WERI-Rb-1 (cell line): ENCODE measurements around the gene CD226.

Experiments used
- DNase-seq: peaks from one replicate; pipeline ENCODE4 v3.0.0-alpha.2; 2020
- H3K27ac ChIP-seq: fragments of 250-450 bp; sonication (Bioruptor Pico); 2 replicates; pipeline ENCODE4 v1.5.1; 2020; ENCODE audit warnings: mild to moderate bottlenecking, moderate library complexity
- H3K27me3 ChIP-seq: fragments of 250-450 bp; sonication (Bioruptor Pico); 2 replicates; pipeline ENCODE4 v1.5.1; 2021; ENCODE audit warnings: mild to moderate bottlenecking, low read depth, moderate library complexity; ENCODE audit not compliant: insufficient read depth, severe bottlenecking
- H3K36me3 ChIP-seq: fragments of 250-450 bp; sonication (Bioruptor Pico); 2 replicates; pipeline ENCODE4 v1.5.1; 2020; ENCODE audit warnings: mild to moderate bottlenecking, moderate library complexity
- H3K4me3 ChIP-seq: 2 replicates; pipeline ENCODE4 v1.5.1; 2011; ENCODE audit warnings: low read depth, mild to moderate bottlenecking, control low read depth, low read length
- H3K9me3 ChIP-seq: fragments of 250-450 bp; sonication (Bioruptor Pico); 2 replicates; pipeline ENCODE4 v1.5.1; 2021; ENCODE audit warnings: mild to moderate bottlenecking, moderate library complexity; ENCODE audit not compliant: severe bottlenecking
- TF ChIP-seq, protein P1 (sequence below): IDR thresholded peaks from 2 replicates; pipeline ENCODE4 v1.5.1; 2011; ENCODE audit warnings: low read depth, mild to moderate bottlenecking, control low read depth, inconsistent platforms, low read length

Gene CD226

GRCh38 chr18:69954719-69955480 lies 7.2 kb upstream of the CD226 start:
- H3K27me3 ChIP-seq, result no peaks in the 10 kb centered on the region
- DNase-seq, result no peak
- no peak overlapping the region for H3K27ac ChIP-seq
- H3K9me3 ChIP-seq, result no peaks in the 10 kb centered on the region
- no peak overlapping the region for H3K4me3 ChIP-seq
- TF ChIP-seq, protein P1, sequence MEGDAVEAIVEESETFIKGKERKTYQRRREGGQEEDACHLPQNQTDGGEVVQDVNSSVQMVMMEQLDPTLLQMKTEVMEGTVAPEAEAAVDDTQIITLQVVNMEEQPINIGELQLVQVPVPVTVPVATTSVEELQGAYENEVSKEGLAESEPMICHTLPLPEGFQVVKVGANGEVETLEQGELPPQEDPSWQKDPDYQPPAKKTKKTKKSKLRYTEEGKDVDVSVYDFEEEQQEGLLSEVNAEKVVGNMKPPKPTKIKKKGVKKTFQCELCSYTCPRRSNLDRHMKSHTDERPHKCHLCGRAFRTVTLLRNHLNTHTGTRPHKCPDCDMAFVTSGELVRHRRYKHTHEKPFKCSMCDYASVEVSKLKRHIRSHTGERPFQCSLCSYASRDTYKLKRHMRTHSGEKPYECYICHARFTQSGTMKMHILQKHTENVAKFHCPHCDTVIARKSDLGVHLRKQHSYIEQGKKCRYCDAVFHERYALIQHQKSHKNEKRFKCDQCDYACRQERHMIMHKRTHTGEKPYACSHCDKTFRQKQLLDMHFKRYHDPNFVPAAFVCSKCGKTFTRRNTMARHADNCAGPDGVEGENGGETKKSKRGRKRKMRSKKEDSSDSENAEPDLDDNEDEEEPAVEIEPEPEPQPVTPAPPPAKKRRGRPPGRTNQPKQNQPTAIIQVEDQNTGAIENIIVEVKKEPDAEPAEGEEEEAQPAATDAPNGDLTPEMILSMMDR, result no peak
- no peaks in the 10 kb centered on the region for H3K36me3 ChIP-seq

DNA sequence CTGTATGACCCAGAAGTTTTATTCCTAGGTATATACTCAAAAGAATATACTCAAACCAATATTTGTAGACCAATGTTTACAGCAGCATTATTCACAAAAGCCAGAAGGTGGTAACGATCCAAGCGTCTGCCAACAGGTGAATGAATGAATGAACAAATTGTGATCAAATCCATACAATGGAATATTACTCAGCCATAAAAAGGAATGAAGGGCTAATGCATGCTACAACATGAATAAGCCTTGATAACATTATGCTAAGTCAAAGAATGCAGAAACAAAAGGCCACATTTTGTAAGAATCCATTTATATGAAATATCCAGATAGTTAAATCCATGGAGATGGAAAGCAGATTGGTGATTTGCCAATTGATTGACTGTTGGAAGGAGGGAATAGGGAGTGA lies 5.5 kb upstream of the CD226 start:
- no peaks in the 10 kb centered on the region for H3K27me3 ChIP-seq
- H3K4me3 ChIP-seq, result no peak overlapping the region
- DNase-seq, result no peak
- no peaks in the 10 kb centered on the region for H3K36me3 ChIP-seq
- no peak overlapping the region for H3K27ac ChIP-seq
- H3K9me3 ChIP-seq, result no peaks in the 10 kb centered on the region
- TF ChIP-seq, protein P1, result no peak

DNA sequence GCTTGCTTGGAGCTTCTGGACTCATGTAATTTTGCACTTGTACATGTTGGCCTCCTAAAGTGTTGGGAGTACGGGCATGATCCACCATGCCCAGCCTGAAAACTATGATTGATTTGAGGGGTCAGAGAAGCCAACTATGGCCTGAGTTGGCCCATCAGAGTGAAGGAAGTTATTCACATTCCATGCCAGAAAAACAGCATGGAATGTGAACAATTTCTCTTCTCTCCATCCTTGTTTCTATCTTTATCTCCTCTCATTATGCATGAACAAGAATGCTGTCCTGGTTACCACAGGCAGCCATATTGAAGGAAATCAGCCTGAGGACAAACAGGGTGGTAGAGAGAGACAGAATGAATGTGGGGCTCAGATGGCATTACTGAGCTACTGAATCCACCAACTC lies 3.5 kb upstream of the CD226 start:
- Histone ChIP-seq H3K27ac (no peak overlapping the region), H3K36me3 (no peaks in the 10 kb centered on the region), H3K9me3 (no peaks in the 10 kb centered on the region), H3K27me3 (no peaks in the 10 kb centered on the region), H3K4me3 (no peak overlapping the region)
- TF ChIP-seq, protein P1, result no peak
- DNase-seq, result no peak

DNA sequence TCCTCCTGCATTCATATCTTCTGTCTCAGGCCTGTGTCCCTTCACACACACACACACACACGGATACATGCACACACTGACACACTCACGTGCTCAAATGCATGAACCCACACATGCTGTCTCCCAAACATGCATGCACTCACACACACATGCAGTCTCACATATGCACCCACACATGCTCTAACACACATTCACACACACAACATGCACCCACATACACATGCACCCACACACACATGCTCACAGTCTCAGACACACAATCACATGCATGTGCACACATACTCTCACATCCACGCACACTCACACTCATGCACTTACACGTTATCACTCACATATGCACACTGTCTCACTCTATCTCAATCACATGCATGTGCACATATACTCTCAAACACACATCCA lies 1.9 kb upstream of the CD226 start:
- DNase-seq, result no peak
- Histone ChIP-seq H3K27ac (no peak overlapping the region), H3K36me3 (no peaks in the 10 kb centered on the region), H3K4me3 (no peak overlapping the region), H3K9me3 (no peaks in the 10 kb centered on the region), H3K27me3 (no peaks in the 10 kb centered on the region)
- TF ChIP-seq, protein P1, result no peak

DNA sequence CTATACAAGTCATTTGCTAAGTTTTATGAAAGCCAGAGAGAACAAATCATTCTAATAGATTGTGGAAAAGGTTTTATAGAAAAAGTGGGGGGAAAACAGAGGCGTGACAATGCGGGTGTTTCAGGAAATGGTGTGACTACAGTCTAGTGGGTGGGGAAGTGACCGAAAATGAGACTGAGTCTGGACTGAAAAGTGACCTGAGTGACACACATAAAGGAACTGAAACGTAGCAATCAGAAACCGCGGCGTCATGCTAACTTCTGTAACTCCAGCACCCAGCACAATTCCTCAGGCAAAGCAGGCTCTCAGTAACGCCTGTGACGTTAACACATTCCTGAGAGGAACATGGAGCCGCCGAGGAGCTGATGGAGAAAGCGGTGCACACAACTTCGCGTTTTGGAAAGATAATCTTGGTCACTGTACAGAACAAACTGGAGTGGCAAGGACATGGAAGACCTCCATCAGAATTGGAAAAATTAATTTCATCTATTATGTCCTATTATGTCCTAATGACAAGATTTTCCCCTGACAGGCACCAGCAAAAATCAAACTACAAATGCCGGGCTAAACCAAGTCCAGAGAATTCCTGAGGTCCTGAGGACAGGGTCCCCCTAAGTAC lies 1.4 kb upstream of the CD226 start:
- Histone ChIP-seq H3K36me3 (no peaks in the 10 kb centered on the region), H3K4me3 (no peak overlapping the region), H3K9me3 (no peaks in the 10 kb centered on the region), H3K27me3 (no peaks in the 10 kb centered on the region), H3K27ac (no peak overlapping the region)
- no peak for DNase-seq
- TF ChIP-seq, protein P1, result no peak
